Caco-2 (cell line): ENCODE data around the gene TOMM5. TPM values are rescaled to one million over a fixed set of nuclear protein-coding genes. Genes with fewer than 3 reads are reported as not detected.

ENCODE experiments used
- BruUV-seq: library from RNA; stranded (reverse); fragments of 400-500 nt; replicated peaks from 2 replicates; lab custom pipeline; 2021; lab: Mats Ljungman, UMichigan
- CTCF ChIA-PET: fragments of 300-600 bp; sonication (Branson Sonifier 250); formaldehyde crosslinking; loops from one replicate; lab custom pipeline; 2022; ENCODE audit warnings: antibody characterized with exemption; lab: Charles Lee
- POLR2A ChIA-PET: fragments of 300-600 bp; sonication (Branson Sonifier 250); formaldehyde crosslinking; loops from one replicate; lab custom pipeline; 2022; ENCODE audit warnings: antibody characterized with exemption; lab: Charles Lee
- DNase-seq, 2 experiments: peaks; one replicate each; pipeline versions ENCODE4 v3.0.0 to v3.0.0-alpha.2; 2020 to 2022
- H3K27me3 ChIP-seq: replicated peaks from 2 replicates; pipeline ENCODE4 v1.6.0; 2011; ENCODE audit warnings: low read length; ENCODE audit not compliant: control insufficient read depth, insufficient read depth
- H3K36me3 ChIP-seq: 2 replicates; pipeline ENCODE4 v1.5.1; 2011; ENCODE audit warnings: low read length; ENCODE audit not compliant: control insufficient read depth, insufficient read depth
- H3K4me1 ChIP-seq: fragments of 250-450 bp; sonication (Bioruptor Pico); 2 replicates; pipeline ENCODE4 v1.5.1; 2020; ENCODE audit warnings: mild to moderate bottlenecking
- H3K4me3 ChIP-seq: 2 replicates; pipeline ENCODE4 v1.5.1; 2011; ENCODE audit warnings: low read depth, mild to moderate bottlenecking, control low read depth, low read length
- H3K9me3 ChIP-seq: fragments of 250-450 bp; sonication (Bioruptor Pico); 2 replicates; pipeline ENCODE4 v1.5.1; 2020; ENCODE audit warnings: mild to moderate bottlenecking, moderate library complexity
- H3K27ac Mint-ChIP-seq: one replicate; pipeline ENCODE4 v1.8.0; 2022; ENCODE audit warnings: mixed read lengths; ENCODE audit not compliant: unreplicated experiment
- H3K27me3 Mint-ChIP-seq: one replicate; pipeline ENCODE4 v1.8.0; 2022; ENCODE audit warnings: mixed read lengths; ENCODE audit not compliant: insufficient read depth, unreplicated experiment
- H3K36me3 Mint-ChIP-seq: one replicate; pipeline ENCODE4 v1.8.0; 2022; ENCODE audit warnings: mild to moderate bottlenecking, mixed read lengths; ENCODE audit not compliant: insufficient read depth, unreplicated experiment
- H3K4me1 Mint-ChIP-seq: one replicate; pipeline ENCODE4 v1.8.0; 2022; ENCODE audit warnings: low read depth, mixed read lengths; ENCODE audit not compliant: unreplicated experiment
- H3K4me3 Mint-ChIP-seq: one replicate; pipeline ENCODE4 v1.8.0; 2022; ENCODE audit warnings: mild to moderate bottlenecking, moderate library complexity, mixed read lengths; ENCODE audit not compliant: unreplicated experiment
- H3K9me3 Mint-ChIP-seq: one replicate; pipeline ENCODE4 v1.8.0; 2022; ENCODE audit warnings: mixed read lengths; ENCODE audit not compliant: unreplicated experiment
- intact Hi-C: fragments of 100-400 bp; cut with micrococcal nuclease; formaldehyde crosslinking; loops from one replicate; pipeline ENCODE4 v1.10.0; 2022; ENCODE audit not compliant: unreplicated experiment
- total RNA-seq: library from RNA; stranded (reverse); gene quantifications from 2 replicates; pipeline ENCODE4 v1.2.3, GENCODE V29; 2022
- TF ChIP-seq, protein P1 (sequence below), 2 experiments: fragments of 200-600 bp in 1 of 2; IDR thresholded peaks; 1 replicate in 1 of 2; 2 replicates in 1 of 2; pipeline versions ENCODE4 v1.5.1 to v1.8.0; 2011 to 2022; ENCODE audit warnings: antibody characterized with exemption in 1 of 2, control low read depth in 1 of 2, inconsistent platforms in 1 of 2, low read depth in 1 of 2, low read length in 1 of 2, mild to moderate bottlenecking in 1 of 2, moderate library complexity in 1 of 2; ENCODE audit not compliant: insufficient read depth in 1 of 2, severe bottlenecking in 1 of 2, unreplicated experiment in 1 of 2

Gene TOMM5
- total RNA-seq, 1 experiment from 2014 or later = 185 TPM

DNA sequence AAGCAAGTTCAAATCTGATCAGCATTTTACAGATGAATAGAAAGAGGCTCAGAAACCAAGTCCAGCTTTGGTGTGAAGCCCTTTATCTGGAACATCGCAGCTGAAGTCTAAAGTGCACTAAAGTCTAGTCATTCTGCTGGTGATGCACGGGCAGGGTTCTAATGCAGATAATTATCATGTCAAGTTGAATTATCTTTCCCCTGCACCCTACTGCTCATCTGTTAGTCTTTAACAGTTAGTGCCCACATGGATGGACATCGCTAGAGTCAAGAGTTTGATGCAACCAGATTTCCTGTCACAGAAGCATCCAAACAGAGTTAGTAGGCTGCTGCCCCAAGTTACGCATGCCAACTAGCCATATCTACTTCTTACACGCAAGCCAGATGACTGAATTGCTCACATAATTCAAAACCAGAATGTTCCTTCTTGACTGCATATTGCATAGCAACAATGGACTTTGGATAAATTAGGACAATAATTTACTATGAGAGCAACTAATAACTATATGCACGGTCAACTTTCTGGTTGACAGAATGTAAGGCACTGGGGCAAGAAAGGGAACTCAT lies 1.6 kb upstream of the TOMM5 start:
- Mint-ChIP-seq H3K36me3 (peaks cover 16% of the 10 kb centered on the region), H3K27me3 (no peaks in the 10 kb centered on the region), H3K27ac (no peak overlapping the region), H3K4me3 (peak overlapping the region; percentile 58), H3K9me3 (no peaks in the 10 kb centered on the region), H3K4me1 (peaks cover 19% of the 10 kb centered on the region)
- intact Hi-C loops = loop anchor here (5.0 kb wide), 3 partner anchors 38 to 107 kb away; partner anchors contain the start of genes FRMPD1 and POLR1E
- TF ChIP-seq, protein P1, sequence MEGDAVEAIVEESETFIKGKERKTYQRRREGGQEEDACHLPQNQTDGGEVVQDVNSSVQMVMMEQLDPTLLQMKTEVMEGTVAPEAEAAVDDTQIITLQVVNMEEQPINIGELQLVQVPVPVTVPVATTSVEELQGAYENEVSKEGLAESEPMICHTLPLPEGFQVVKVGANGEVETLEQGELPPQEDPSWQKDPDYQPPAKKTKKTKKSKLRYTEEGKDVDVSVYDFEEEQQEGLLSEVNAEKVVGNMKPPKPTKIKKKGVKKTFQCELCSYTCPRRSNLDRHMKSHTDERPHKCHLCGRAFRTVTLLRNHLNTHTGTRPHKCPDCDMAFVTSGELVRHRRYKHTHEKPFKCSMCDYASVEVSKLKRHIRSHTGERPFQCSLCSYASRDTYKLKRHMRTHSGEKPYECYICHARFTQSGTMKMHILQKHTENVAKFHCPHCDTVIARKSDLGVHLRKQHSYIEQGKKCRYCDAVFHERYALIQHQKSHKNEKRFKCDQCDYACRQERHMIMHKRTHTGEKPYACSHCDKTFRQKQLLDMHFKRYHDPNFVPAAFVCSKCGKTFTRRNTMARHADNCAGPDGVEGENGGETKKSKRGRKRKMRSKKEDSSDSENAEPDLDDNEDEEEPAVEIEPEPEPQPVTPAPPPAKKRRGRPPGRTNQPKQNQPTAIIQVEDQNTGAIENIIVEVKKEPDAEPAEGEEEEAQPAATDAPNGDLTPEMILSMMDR (IDR thresholded peaks at IDR 0.05; ENCODE audit: insufficient read depth in 1 of 2, low read depth in 1 of 2, low read length in 1 of 2, severe bottlenecking in 1 of 2, unreplicated experiment in 1 of 2) = no peak
- CTCF ChIA-PET = interaction anchor here (0.5 to 0.6 kb wide), 2 partner anchors 21 to 291 kb away, joined by 3 read pairs; no protein-coding TSS in a partner anchor
- Histone ChIP-seq H3K4me3 (peak overlapping the region; percentile 24), H3K9me3 (no peaks in the 10 kb centered on the region), H3K4me1 (peaks cover 16% of the 10 kb centered on the region), H3K36me3 (no peaks in the 10 kb centered on the region; the same call in 1 of the 2 replicates), H3K27me3 (no peaks in the 10 kb centered on the region)
- no peak for DNase-seq
- no TSS peak for BruUV-seq
- POLR2A ChIA-PET = interaction anchor here (0.5 kb wide), 1 partner anchor 10 kb away, joined by 3 read pairs; no protein-coding TSS in a partner anchor

DNA sequence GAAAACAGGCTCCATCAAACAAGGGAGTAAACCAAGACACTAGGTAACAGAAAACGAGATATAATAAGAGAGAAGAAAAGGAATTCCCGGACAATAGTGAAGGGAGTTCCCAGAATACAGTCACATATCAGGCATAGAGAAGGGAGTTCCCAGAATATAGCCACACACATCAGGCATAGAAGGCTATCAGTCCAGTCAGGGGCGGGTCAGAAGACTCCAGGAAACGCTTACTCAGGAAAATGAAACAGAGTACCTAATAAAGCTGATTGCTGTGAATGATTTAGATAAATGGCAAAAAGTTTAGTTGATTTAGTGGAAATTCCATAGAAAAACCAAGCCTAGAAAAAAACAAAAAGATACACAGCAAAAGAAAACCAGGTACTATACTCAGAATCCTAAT lies 4.9 kb downstream of the TOMM5 start:
- TF ChIP-seq, protein P1 (IDR thresholded peaks at IDR 0.05; ENCODE audit: insufficient read depth in 1 of 2, low read depth in 1 of 2, low read length in 1 of 2, severe bottlenecking in 1 of 2, unreplicated experiment in 1 of 2) = no peak
- peaks cover 2% of the 10 kb centered on the region for H3K36me3 ChIP-seq
- intact Hi-C loops = loop anchor here (10.0 kb wide), 1 partner anchor 197 kb away; the partner anchor contains the start of gene EXOSC3
- CTCF ChIA-PET = no interaction called here
- no TSS peak for BruUV-seq
- no peaks in the 10 kb centered on the region for H3K27me3 Mint-ChIP-seq
- 0 out of 2 replicates have a peak, but pooled peaks cover 4% of the 10 kb centered on the region for H3K4me1 ChIP-seq
- DNase-seq = no peak
- H3K4me3 Mint-ChIP-seq = no peak overlapping the region
- peaks cover 76% of the 10 kb centered on the region for H3K36me3 Mint-ChIP-seq
- POLR2A ChIA-PET = no interaction called here
- no peaks in the 10 kb centered on the region for H3K9me3 ChIP-seq
- H3K4me3 ChIP-seq = no peak overlapping the region
- peaks cover 22% of the 10 kb centered on the region for H3K4me1 Mint-ChIP-seq
- H3K27ac Mint-ChIP-seq = no peak overlapping the region
- no peaks in the 10 kb centered on the region for H3K27me3 ChIP-seq
- no peaks in the 10 kb centered on the region for H3K9me3 Mint-ChIP-seq

DNA sequence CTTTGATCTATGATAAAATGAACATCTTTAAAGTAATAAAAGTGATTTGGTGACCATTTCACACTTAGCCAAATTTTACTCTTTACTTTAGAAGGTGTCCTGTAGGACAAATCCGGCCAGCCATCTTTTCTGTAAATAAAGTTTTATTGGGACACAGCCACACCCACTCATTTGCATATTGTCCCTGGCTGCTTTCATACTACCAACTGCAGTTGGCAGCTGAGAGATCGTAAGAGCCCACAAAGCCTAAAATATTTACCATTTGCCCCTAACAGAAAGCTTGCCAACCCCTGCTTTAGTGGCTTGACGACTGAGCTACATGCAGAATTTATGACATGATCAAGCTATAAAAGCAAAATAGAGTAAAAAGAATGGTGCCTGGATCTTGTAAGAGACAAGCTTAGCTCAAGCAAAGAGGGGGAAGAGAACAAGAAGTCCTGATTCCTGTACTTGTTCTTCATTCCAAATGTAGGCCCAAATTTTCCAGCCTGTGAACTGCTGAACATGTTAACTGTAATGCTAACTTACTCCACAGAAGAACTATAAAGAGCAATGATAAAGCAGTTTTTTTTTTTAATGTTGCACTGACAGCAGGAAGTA lies 8.8 kb downstream of the TOMM5 start:
- ChIA-PET POLR2A (interaction anchor here (0.7 kb wide), 1 partner anchor 10 kb away, joined by 3 read pairs; no protein-coding TSS in a partner anchor), CTCF (no interaction called here)
- no peaks in the 10 kb centered on the region for H3K9me3 ChIP-seq
- intact Hi-C loops = loop anchor here (2.0 to 10.0 kb wide), 3 partner anchors 64 to 201 kb away; partner anchors contain the start of gene EXOSC3
- Mint-ChIP-seq H3K36me3 (peaks cover 93% of the 10 kb centered on the region), H3K9me3 (no peaks in the 10 kb centered on the region), H3K27ac (no peak overlapping the region), H3K4me3 (no peak overlapping the region), H3K4me1 (peaks cover 10% of the 10 kb centered on the region), H3K27me3 (no peaks in the 10 kb centered on the region)
- H3K4me3 ChIP-seq = no peak overlapping the region
- no TSS peak for BruUV-seq
- H3K27me3 ChIP-seq = no peaks in the 10 kb centered on the region
- peaks cover 2% of the 10 kb centered on the region for H3K36me3 ChIP-seq
- TF ChIP-seq, protein P1 (IDR thresholded peaks at IDR 0.05; ENCODE audit: insufficient read depth in 1 of 2, low read depth in 1 of 2, low read length in 1 of 2, severe bottlenecking in 1 of 2, unreplicated experiment in 1 of 2) = no peak
- no peaks in the 10 kb centered on the region for H3K4me1 ChIP-seq
- DNase-seq = no peak
